GM18520 (cell line): ENCODE data around the gene MAP7D1.
"Not testable (repeated sequence)": the region's sequence is repeated elsewhere in the genome, so short reads cannot be mapped to it uniquely, and the experiment has no call there.

ENCODE experiments used
- ATAC-seq: cut with Tn5 transposase; IDR thresholded peaks from one replicate; pipeline ENCODE4 v1.9.1; 2021; ENCODE audit not compliant: unreplicated experiment

The MAP7D1 gene

DNA sequence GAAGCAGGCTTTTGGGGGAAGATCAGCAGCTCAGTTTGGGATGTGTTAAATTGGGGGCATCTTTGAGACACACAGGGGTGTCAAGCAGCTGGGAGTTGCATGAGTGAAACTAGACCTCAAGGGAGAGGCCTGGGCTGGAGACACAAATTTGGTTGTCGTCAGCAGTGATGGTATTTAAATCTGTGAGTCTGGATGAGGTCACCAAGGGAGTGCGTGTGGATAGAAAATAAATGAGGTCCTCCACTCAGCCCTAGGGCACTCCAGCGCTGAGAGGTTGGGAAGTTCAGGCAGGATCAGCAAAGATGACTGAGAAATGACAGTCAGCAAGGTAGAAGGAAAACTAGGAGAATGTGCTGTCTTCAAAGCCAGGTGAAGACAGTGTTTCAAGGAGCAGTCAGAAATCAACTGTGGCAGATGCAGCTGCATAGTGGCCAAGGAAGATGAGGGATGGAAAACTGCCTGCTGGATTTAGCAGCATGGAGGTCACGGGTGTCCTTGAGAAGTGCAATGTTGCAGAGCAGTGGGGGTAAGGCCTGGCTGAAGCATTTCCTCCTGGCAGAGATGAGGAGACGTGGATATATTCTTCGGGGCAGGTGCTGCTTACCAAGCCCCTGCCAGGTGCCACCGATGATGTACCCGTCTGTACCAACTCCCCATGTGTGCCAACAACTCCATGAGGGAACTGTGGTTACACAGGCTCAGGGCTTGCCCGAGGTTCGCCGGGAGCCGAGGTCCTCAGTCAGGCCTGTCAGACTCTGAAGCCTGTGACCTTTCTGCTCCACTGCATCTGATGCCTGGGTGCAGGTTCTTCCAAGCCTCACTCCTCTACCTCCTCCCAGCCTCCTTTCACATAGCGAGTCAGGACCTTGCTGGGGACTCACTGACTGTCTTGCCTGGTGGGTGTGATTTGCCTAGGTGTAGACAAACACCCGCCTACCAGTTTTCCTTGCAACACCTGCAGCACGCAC, 11.3 kb downstream of the MAP7D1 start:
- no peak for ATAC-seq

DNA sequence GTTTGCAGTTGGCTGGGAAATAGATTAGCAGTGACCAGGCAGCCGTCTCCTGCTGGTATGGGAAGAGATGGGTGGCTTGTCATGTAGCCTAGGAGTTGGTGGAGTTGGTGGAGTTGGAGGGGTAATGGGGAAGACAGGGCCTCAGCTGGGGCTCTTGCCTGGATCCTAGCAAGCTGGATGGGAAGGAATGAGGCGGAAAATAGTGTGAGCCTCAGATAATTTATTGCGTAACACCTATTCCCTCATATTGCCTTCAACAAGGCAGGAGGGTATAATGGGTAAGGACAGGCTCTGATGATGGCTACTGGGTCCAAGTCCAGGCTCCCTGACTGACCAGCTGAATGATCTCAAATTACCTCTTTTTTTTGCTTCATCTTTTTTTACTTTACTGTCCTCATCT, 12.6 kb downstream of the MAP7D1 start:
- no peak for ATAC-seq

DNA sequence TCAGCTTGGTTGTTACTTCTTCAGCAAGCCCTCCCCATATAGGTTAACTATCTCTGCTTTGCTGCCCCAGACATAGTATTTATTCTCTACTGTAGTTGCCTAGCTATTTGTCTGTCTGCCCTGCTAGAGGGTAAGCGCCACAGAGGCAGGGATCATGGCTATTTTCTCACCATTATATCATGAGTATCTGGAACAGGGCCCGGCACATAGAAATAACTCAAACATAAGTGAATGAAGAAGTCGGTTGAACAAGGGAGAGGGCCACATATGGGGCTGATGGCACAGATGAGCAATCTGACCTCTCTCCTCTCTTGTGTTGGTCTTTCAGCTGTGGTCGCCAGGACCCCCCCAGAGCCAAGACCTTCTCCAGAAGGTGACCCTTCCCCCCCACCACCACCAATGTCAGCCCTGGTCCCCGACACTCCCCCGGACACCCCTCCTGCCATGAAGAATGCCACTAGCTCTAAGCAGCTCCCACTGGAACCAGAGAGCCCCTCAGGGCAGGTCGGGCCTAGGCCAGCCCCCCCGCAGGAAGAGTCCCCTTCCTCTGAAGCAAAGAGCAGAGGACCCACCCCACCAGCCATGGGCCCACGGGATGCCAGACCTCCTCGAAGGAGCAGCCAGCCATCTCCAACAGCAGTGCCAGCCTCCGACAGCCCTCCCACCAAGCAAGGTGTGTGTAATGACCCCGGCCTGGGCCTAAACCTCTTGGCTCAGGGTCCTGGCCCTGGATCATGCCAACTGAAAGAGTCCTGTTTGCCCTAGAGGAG, 14.9 kb downstream of the MAP7D1 start:
- ATAC-seq: no peak

DNA sequence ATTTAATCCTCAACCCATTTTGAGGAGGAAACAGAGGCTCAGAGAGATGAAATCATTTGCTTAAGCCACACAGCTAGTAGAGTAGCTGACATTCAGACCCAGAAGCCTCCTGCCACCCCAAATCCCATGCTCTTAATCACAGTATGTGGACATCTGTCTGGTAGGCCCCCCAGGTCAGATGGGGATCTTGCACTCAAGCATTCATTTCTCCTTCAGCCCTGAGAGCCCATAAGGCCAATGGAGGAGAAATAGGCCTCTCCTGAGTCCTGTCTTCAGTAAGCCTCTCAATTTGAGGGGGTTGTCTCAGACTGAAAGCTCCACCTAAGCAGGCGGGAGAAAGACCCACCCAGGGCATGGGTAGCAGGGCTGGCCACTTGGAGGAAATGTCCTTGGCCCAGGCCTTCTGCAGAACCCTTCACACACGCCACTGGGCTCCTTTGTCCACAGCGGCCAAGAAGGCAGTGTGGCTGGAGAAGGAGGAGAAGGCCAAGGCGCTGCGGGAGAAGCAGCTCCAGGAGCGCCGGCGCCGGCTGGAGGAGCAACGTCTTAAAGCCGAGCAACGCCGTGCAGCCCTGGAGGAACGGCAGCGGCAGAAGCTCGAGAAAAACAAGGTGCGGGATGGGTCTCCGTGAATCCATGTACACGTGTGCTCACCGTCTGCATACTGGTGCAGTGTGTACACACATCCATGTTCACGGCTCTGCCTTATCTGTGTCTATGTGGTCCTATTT, 16.2 kb downstream of the MAP7D1 start:
- no peak for ATAC-seq

DNA sequence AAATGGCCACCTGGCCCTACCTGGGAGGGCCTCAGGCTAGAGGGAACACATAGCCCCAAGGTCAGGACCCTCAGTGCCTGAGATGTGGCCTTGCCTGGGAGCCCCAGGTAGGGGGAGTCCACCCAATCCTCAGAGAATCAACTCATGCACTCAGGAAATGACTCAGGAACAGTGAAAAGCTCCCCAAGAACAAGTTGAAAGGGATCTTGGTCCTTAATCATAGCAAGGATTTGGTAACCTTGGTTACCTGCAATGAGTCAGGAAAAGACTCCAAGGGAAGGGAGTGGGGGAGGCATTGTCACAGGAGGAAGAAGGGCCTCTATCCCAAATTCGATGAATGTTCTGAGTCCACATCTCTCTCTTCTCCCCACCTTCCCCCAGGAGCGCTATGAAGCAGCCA, 17.0 kb downstream of the MAP7D1 start:
- ATAC-seq: no peak

DNA sequence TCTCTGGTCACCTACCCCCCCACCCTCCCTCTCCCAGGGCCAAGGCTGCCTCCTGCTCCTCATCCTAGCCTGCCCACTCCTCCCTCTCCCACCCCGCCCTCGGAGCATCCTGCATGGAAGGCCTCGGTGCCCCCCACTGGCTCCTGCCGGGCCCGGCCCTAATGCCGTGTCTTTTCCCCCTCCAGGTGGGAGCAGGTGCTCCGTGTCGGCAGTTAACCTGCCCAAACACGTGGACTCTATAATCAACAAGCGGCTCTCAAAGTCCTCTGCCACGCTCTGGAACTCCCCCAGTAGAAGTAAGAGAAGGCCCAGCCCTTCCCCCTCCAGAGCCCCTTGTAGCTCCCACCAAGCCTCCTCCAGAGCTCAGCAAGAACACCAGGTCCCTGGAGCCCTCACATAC, 18.8 kb downstream of the MAP7D1 start:
- ATAC-seq: no peak

DNA sequence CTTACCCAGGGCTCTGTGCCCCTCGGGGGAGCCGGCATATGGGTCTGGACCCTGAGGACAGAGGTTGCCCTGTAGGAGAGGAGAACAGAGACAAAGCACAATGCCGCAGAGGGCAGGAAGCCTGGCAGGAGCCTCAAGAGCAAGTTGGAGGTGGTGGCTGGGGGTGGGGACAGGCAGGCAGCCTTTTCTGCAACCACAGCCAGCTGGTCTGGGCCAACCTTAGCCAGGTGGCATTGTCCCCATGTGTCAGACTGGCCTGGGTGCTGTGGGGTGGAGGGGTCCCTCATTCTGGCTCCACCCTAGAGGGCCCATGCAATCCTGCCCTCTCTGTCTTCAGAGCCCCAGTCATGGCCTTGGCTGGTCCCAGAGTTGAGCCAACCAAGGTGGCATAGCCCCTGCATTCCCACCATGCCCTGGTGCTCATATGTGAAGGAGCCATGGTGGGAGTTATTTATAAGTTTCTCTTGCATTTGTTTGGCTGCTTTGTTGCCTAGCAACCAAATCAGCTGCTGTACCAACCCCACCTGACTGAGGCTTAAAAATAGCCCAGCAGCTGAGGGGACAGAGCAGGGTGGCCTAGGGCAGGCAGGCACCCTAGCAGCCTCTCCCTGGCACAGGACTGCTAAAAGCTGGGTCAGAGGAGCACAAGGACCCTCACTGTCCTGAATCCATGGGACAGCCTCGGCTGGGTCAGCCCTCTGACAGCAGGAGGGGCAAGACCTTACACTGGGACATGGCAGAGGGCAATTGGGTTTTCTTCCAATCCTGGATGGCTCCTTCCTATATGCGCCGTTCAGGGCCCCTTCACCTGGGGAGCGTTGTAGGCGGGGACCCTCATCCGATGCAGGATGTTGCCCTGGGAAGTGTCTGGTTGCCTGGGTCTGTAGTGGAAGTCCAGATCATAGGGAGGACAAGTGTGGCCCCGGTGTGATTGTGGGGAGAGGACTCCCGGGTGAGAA, 19.5 kb downstream of the MAP7D1 start:
- ATAC-seq: no peak

DNA sequence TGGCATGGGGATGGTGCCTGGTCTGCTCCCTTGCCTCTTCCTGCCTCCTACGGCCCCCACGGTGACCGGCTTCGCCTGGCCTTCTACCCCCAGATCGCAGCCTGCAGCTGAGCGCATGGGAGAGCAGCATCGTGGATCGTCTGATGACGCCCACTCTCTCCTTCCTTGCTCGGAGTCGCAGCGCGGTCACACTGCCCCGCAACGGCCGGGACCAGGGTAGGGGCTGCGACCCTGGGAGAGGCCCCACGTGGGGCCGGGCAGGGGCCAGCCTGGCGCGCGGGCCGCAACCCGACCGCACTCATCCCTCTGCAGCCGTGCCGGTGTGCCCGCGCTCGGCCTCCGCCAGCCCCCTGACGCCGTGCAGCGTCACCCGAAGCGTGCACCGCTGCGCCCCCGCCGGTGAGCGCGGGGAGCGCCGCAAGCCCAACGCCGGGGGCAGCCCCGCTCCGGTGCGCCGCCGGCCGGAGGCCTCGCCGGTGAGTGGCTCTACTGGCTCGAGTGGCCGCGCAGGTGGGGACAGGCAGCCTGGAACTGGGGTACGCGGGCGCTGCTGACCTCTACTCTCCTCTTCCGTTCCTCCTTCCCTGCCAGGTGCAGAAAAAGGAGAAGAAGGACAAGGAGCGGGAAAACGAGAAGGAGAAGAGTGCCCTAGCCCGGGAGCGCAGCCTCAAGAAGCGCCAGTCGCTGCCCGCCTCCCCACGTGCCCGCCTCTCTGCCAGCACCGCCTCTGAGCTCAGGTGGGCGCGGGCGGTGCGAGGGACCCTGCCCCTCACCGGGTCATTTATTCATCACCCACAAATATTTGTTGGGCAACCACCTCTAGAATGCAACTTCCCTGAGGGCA, 20.4 kb downstream of the MAP7D1 start:
- no peak for ATAC-seq

DNA sequence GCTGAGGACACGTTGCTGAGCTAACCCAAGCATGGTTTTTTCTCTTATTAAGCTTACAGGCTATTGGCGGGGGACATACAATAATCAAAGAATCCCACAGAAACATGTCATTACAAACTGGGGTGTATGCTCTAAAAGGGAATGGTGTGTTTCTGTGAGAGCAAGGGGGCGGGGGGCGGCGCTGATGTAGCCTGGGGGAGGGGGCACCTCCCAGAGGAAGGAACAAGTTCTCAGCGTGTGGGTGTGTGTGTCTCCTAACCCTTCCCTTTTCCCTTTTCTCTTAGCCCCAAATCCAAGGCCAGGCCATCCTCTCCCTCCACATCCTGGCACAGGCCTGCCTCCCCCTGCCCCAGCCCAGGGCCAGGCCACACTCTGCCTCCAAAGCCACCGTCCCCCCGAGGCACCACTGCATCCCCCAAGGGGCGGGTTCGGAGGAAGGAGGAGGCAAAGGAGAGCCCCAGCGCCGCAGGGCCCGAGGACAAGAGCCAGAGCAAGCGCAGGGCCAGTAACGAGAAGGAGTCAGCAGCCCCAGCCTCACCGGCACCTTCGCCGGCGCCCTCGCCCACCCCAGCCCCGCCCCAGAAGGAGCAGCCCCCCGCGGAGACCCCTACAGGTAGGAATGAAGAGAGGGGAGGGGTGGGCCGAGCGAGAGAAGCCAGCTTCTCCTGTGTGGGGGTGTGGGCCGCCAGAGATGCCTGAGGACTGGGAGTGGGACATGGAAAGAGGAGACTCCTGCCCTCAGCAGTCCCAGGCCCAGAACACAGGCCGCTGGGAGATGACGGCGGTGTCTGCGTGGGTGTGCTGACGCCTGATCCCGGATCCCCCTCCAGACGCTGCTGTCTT, 21.9 kb downstream of the MAP7D1 start:
- no peak for ATAC-seq

DNA sequence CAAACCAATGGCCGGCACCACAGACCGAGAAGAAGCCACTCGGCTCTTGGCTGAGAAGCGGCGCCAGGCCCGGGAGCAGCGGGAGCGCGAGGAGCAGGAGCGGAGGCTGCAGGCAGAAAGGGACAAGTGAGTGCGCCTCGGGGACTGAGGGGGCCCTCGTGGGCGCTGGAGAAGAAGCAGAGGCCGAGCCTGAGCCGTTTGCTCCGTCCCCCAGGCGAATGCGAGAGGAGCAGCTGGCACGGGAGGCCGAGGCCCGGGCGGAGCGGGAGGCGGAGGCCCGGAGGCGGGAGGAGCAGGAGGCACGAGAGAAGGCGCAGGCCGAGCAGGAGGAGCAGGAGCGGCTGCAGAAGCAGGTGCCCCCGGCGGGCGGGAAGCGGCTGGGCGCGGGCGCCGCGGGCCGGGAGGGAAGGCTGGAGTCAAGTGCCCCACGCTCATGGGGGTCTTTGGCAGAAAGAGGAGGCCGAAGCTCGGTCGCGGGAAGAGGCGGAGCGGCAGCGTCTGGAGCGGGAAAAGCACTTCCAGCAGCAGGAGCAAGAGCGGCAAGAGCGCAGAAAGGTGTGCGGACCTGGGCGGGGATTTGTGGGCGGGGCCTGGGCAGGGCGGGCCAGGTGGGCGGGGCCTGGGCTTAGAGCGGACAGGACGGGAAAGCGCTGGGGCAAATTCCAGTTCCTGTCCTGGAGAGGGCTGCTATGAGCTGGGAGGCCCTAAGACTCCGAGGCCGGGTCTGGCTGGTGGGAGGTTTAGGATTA, 22.7 kb downstream of the MAP7D1 start:
- ATAC-seq: no peak

DNA sequence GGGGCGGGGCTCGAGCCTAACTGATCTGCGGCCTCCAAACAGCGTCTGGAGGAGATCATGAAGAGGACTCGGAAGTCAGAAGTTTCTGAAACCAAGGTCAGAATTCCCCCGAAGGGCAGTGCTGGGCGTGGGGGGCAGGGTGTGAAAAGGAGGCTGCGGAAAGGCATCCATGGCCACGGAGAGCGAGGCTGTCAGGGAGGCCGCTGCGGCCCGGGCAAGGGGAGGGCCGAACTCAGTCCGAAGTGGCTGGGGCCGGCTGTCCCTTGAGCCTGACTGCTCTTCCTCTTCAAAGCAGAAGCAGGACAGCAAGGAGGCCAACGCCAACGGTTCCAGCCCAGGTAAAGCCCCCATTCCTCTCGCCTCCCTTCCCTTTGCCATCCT, 23.2 kb downstream of the MAP7D1 start:
- ATAC-seq: no peak

DNA sequence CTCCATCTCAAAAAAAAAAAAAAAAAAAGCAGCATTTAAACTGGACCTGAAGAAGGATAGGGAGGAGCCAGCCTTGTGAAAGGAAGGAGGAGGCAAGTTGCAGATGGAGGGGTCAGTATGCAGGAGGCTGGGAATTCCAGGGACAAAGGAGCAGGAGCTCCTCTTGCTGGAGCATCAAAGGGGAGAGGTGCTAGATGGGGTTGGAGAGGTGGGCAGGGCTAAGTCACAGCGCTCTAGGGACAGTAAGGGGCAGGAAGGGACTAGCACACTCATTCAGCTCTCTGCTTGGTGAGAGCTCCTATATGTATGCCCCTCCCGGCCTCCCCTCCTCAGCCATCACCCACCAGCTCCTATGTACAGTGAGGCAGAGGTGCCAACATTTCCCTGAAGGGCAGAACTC, 26.8 kb downstream of the MAP7D1 start:
- no peak for ATAC-seq

DNA sequence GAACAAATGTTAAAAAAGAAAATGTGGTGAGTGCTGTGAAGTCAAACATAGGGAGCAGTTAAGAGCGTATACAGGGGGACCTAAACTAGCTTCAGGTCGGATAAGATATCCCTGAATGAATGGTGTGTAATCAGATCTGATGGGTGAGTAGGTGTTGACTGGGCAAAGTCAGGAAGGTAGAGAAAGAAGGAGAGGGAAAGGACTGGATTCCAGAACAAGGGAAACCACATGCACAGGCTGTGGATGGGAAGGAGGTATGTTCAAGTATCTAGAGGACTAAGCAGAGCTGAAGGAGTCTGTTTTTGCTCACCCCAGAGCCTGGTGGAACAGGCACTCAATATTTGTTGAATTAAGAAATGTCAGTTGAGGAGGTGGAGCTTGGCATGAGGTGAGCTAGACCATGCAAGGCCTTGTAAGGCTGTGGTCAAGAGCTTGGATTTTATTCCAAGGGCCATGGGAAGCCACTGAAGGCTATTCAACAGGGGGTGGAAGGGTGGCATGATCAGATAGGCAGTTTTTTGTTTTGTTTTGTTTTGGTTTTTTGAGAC, 27.4 kb downstream of the MAP7D1 start:
- no peak for ATAC-seq

DNA sequence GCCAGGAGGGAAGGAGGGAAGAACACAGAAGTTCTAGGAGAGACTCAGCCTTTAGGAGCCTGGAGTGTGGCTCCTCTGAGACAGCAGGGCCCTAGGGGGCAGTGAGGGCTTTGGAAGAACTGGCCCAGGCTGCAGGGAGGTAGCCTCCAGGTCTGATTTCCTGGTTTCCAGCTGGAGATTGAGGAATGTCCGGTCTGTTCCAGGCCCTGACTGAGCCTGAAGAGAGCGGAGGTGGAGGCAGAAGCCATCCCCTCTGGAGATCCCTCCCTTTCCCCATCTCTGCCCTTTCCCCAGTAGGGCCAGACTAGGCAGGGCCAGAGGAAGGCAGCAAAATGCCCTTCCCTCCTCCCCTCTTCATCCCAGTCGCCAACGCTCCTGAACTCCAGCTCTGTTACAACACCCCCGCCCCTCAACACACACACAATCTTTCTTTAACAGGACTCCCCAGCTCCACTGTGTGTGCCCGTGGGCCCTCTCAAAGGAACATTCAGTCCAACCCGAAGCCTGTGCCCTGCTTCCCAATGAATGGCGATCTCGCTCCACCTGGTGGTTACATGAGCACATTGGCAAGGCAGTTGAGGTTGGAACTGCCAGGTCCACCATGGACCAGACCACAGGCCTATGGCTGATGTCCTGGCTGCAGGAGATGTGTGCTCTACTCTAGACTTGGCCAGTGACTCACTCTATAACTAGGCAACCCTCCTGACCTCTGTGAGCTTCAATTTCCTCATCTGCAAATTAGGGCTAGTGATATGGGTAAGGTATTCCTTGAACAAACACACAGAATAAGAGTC, 32.0 kb downstream of the MAP7D1 start:
- ATAC-seq: no peak

DNA sequence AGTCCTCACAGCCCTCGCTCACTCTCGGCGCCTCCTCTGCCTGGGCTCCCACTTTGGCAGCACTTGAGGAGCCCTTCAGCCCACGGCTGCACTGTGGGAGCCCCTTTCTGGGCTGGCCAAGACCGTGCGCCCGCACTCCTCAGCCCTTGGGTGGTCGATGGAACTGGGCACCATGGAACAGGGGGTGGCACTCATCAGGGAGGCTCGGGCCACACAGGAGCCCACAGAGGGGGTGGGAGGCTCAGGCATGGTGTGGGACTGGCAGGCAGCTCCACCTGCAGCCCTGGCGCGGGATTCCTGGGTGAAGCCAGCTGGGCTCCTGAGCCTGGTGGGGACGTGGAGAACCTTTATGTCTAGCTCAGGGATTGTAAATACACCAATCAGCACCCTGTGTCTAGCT, 40.8 kb downstream of the MAP7D1 start:
- ATAC-seq: not testable (repeated sequence)

DNA sequence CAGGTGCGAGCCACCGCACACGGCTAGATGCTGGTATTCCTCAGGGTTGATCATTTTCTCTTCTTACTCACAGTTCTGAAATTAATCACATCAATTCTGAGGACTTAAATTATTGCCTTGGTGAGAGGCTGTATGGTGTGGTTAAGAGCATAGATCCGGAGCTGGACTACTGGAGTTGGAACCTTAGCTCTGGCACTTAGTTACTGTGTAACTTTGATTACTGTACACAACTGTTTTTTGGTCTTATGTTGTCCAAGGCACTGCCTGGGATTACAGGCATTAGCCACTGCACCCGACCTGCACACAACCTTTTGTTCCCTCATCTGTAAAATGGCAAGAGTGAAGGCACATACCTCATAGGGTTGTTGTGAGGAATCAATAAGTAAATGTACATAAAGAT, 42.7 kb downstream of the MAP7D1 start:
- ATAC-seq: no peak
